ENCODE results near the gene ZNF827.

The ZNF827 gene

GRCh38 chr4:145935253-145936141 lies 3.1 kb downstream of the ZNF827 start:
- DNase-seq (ENCODE audit: low read depth, low spot score), result no peak

- no peak for DNase-seq (ENCODE audit: low read depth, low spot score)
These were observed 4.1 kb downstream of the ZNF827 start for GRCh38 chr4:145934434-145935047.

GRCh38 chr4:145933134-145933533 lies 5.5 kb downstream of the ZNF827 start:
- no peak for DNase-seq (ENCODE audit: low read depth, low spot score)

GRCh38 chr4:145931403-145931802 lies 7.2 kb downstream of the ZNF827 start:
- no peak for DNase-seq (ENCODE audit: low read depth, low spot score)

GRCh38 chr4:145930592-145930991 lies 8.0 kb downstream of the ZNF827 start:
- DNase-seq (ENCODE audit: low read depth, low spot score), result no peak

- DNase-seq (ENCODE audit: low read depth, low spot score), result no peak
These were observed 9.0 kb downstream of the ZNF827 start for GRCh38 chr4:145929415-145930178.

- no peak for DNase-seq (ENCODE audit: low read depth, low spot score)
These were observed 9.9 kb downstream of the ZNF827 start for GRCh38 chr4:145928748-145929147.

GRCh38 chr4:145927030-145927429 lies 11.6 kb downstream of the ZNF827 start:
- no peak for DNase-seq (ENCODE audit: low read depth, low spot score)

- DNase-seq (ENCODE audit: low read depth, low spot score), result no peak
These were observed 17.4 kb downstream of the ZNF827 start for GRCh38 chr4:145921231-145921630.

GRCh38 chr4:145920205-145920604 lies 18.4 kb downstream of the ZNF827 start:
- no peak for DNase-seq (ENCODE audit: low read depth, low spot score)

GRCh38 chr4:145912376-145912775 lies 26.2 kb downstream of the ZNF827 start:
- DNase-seq (ENCODE audit: low read depth, low spot score), result no peak

GRCh38 chr4:145909773-145910172 lies 28.9 kb downstream of the ZNF827 start:
- DNase-seq (ENCODE audit: low read depth, low spot score), result no peak

GRCh38 chr4:145909281-145909715 lies 29.3 kb downstream of the ZNF827 start:
- DNase-seq (ENCODE audit: low read depth, low spot score), result no peak

- no peak for DNase-seq (ENCODE audit: low read depth, low spot score)
These were observed 30.8 kb downstream of the ZNF827 start for GRCh38 chr4:145907812-145908211.

- DNase-seq (ENCODE audit: low read depth, low spot score), result no peak
These were observed 31.2 kb downstream of the ZNF827 start for GRCh38 chr4:145907390-145907789.

- DNase-seq (ENCODE audit: low read depth, low spot score), result no peak
These were observed 34.0 kb downstream of the ZNF827 start for GRCh38 chr4:145904413-145905177.

- DNase-seq (ENCODE audit: low read depth, low spot score), result no peak
These were observed 36.1 kb downstream of the ZNF827 start for GRCh38 chr4:145902522-145902921.

GRCh38 chr4:145899886-145900460 lies 38.6 kb downstream of the ZNF827 start:
- no peak for DNase-seq (ENCODE audit: low read depth, low spot score)

- DNase-seq (ENCODE audit: low read depth, low spot score), result no peak
These were observed 39.6 kb downstream of the ZNF827 start for GRCh38 chr4:145898926-145899531.

GRCh38 chr4:145898466-145898865 lies 40.2 kb downstream of the ZNF827 start:
- DNase-seq (ENCODE audit: low read depth, low spot score), result no peak

GRCh38 chr4:145895056-145895455 lies 43.6 kb downstream of the ZNF827 start:
- no peak for DNase-seq (ENCODE audit: low read depth, low spot score)
